ENCODE data around the gene CYSRT1.

Gene CYSRT1

GRCh38 chr9:137272241-137273094, 47.5 kb downstream of the CYSRT1 start:
- no peak for DNase-seq (ENCODE audit: low spot score)

- no peak for DNase-seq (ENCODE audit: low spot score)
Measured at GRCh38 chr9:137273095-137273490, 48.1 kb downstream of the CYSRT1 start.

- no peak for DNase-seq (ENCODE audit: low spot score)
Measured at GRCh38 chr9:137273611-137274320, 48.8 kb downstream of the CYSRT1 start.

GRCh38 chr9:137275203-137275587, 50.2 kb downstream of the CYSRT1 start:
- no peak for DNase-seq (ENCODE audit: low spot score)

Measured in COLO829 (cell line).